Neural progenitor cell (in vitro differentiated cells): ENCODE measurements around the gene UBN1. TPM values are rescaled to one million over a fixed set of nuclear protein-coding genes. Genes with fewer than 3 reads are reported as not detected.

Source experiments
- DNase-seq: peaks from one replicate; pipeline ENCODE4 v3.0.0-alpha.2; 2016; ENCODE audit warnings: low spot score
- H2AFZ ChIP-seq: fragments of 200-600 bp; sonication (generic); replicated peaks from 2 replicates; pipeline ENCODE4 v1.6.1; 2016; ENCODE audit warnings: antibody characterized with exemption
- H3F3A ChIP-seq: fragments of 200-600 bp; sonication (generic); 2 replicates; pipeline ENCODE4 v1.6.1; 2016; ENCODE audit warnings: antibody characterized with exemption, low read depth
- H3K27ac ChIP-seq: fragments of 200-600 bp; sonication (generic); 2 replicates; pipeline ENCODE4 v1.5.1; 2016; ENCODE audit warnings: mild to moderate bottlenecking
- H3K27me3 ChIP-seq: fragments of 200-600 bp; sonication (generic); 2 replicates; pipeline ENCODE4 v1.6.1; 2016; ENCODE audit warnings: mild to moderate bottlenecking, moderate library complexity
- H3K36me3 ChIP-seq: fragments of 200-600 bp; sonication (generic); 2 replicates; pipeline ENCODE4 v1.5.1; 2016
- H3K4me1 ChIP-seq: fragments of 200-600 bp; sonication (generic); 2 replicates; pipeline ENCODE4 v1.6.1; 2016; ENCODE audit warnings: mixed run types
- H3K4me2 ChIP-seq: fragments of 200-600 bp; sonication (generic); 2 replicates; pipeline ENCODE4 v1.6.1; 2016
- H3K4me3 ChIP-seq: fragments of 200-600 bp; sonication (generic); 2 replicates; pipeline ENCODE4 v1.5.1; 2016
- H3K79me2 ChIP-seq: fragments of 200-600 bp; sonication (generic); 2 replicates; pipeline ENCODE4 v1.6.1; 2016; ENCODE audit warnings: low read depth
- H3K9ac ChIP-seq: fragments of 200-600 bp; sonication (generic); 2 replicates; pipeline ENCODE4 v1.6.1; 2016
- H3K9me3 ChIP-seq: fragments of 200-600 bp; sonication (generic); 2 replicates; pipeline ENCODE4 v1.5.1; 2016; ENCODE audit warnings: low read depth
- H4K20me1 ChIP-seq: fragments of 200-600 bp; sonication (generic); 2 replicates; pipeline ENCODE4 v1.6.1; 2016; ENCODE audit warnings: low read depth
- H3K27ac Mint-ChIP-seq: 3 replicates; pipeline ENCODE4 v1.8.0; 2021; ENCODE audit warnings: mixed read lengths
- H3K27me3 Mint-ChIP-seq: 2 replicates; pipeline ENCODE4 v1.8.0; 2022; ENCODE audit warnings: low read depth, mild to moderate bottlenecking, inconsistent platforms, moderate library complexity, mixed read lengths; ENCODE audit not compliant: insufficient read depth
- H3K36me3 Mint-ChIP-seq: 3 replicates; pipeline ENCODE4 v1.8.0; 2021; ENCODE audit warnings: mixed read lengths
- H3K4me1 Mint-ChIP-seq: 3 replicates; pipeline ENCODE4 v1.8.0; 2021; ENCODE audit warnings: mixed read lengths
- H3K4me3 Mint-ChIP-seq: 3 replicates; pipeline ENCODE4 v1.8.0; 2021; ENCODE audit warnings: mild to moderate bottlenecking, moderate library complexity, mixed read lengths
- H3K9me3 Mint-ChIP-seq: 3 replicates; pipeline ENCODE4 v1.8.0; 2020; ENCODE audit warnings: mixed read lengths
- EZH2 ChIP-seq: fragments of 200-600 bp; sonication (generic); IDR thresholded peaks from 2 replicates; pipeline ENCODE4 v1.6.1; 2017; ENCODE audit warnings: antibody characterized with exemption, mild to moderate bottlenecking, moderate library complexity
- EZH2phosphoT487 ChIP-seq: fragments of 200-600 bp; sonication (generic); IDR thresholded peaks from 2 replicates; pipeline ENCODE4 v1.6.1; 2017; ENCODE audit warnings: antibody characterized with exemption
- total RNA-seq: library from RNA; depleted of rRNA; stranded (reverse); fragments of >200 nt; gene quantifications from 2 replicates; pipeline ENCODE4 v1.2.3, GENCODE V29; 2015; ENCODE audit warnings: low replicate concordance
- TF ChIP-seq, protein P1 (sequence below): fragments of 200-600 bp; sonication (generic); IDR thresholded peaks from 2 replicates; pipeline ENCODE4 v1.5.1; 2017; ENCODE audit warnings: antibody characterized with exemption, mild to moderate bottlenecking

Gene UBN1
- total RNA-seq, 1 donor from 2014 or later = 28.4 TPM

DNA sequence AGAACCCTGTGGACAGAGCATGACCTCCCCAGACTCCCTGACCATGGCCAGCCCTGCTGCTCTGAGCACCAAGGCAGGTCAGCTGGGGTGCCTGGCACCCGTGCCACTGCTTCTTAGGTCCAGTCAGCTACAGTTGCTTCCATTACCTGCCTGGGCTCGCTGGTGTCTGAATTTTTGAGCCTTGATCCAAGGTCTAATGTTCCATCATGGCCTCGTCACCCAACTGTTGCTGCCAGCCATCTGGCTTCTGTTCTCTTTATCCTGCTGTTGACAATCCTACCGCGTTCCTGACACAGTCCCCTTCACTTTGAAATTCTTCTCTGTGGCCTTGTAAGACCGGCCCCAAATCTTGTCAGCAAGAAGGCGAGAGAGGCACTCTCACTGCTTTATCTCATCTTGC is 16.9 kb upstream of the UBN1 start:
- Histone ChIP-seq H3F3A (peaks cover under 1% of the 10 kb centered on the region), H3K36me3 (peaks cover 10% of the 10 kb centered on the region), H3K9ac (no peak overlapping the region), H3K4me2 (no peak overlapping the region), H2AFZ (no peak overlapping the region), H3K79me2 (no peaks in the 10 kb centered on the region), H3K9me3 (no peaks in the 10 kb centered on the region), H4K20me1 (peaks cover 2% of the 10 kb centered on the region), H3K27ac (no peak overlapping the region), H3K4me1 (peaks cover under 1% of the 10 kb centered on the region), H3K4me3 (no peak overlapping the region), H3K27me3 (no peaks in the 10 kb centered on the region)
- Mint-ChIP-seq H3K27ac (no peak overlapping the region), H3K36me3 (peaks cover 23% of the 10 kb centered on the region), H3K9me3 (no peaks in the 10 kb centered on the region), H3K4me3 (no peak overlapping the region), H3K4me1 (no peaks in the 10 kb centered on the region), H3K27me3 (no peaks in the 10 kb centered on the region)
- TF ChIP-seq EZH2phosphoT487 (no peak), EZH2 (no peak)
- TF ChIP-seq, protein P1, sequence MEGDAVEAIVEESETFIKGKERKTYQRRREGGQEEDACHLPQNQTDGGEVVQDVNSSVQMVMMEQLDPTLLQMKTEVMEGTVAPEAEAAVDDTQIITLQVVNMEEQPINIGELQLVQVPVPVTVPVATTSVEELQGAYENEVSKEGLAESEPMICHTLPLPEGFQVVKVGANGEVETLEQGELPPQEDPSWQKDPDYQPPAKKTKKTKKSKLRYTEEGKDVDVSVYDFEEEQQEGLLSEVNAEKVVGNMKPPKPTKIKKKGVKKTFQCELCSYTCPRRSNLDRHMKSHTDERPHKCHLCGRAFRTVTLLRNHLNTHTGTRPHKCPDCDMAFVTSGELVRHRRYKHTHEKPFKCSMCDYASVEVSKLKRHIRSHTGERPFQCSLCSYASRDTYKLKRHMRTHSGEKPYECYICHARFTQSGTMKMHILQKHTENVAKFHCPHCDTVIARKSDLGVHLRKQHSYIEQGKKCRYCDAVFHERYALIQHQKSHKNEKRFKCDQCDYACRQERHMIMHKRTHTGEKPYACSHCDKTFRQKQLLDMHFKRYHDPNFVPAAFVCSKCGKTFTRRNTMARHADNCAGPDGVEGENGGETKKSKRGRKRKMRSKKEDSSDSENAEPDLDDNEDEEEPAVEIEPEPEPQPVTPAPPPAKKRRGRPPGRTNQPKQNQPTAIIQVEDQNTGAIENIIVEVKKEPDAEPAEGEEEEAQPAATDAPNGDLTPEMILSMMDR = no peak
- no peak for DNase-seq

DNA sequence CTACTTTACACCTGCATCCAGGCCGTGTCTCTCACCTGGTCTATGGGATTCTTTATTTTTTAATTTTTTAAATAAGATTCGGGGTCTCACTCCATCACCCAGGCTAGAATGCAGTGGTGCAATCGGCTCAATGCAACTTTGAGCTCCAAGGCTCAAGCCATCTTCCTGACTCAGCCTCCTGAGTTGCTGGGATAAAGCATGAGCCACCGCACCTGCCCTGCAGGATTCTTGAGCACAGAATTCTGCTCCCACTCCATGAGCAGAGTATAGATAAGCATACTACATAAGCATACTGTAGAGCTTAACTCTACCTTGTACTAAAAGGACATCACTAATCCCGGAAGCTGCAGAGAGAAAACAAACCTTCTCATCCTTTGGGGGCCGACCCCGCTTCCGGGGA is 15.7 kb upstream of the UBN1 start:
- Histone ChIP-seq H2AFZ (no peak overlapping the region), H3F3A (no peaks in the 10 kb centered on the region), H3K36me3 (peaks cover 10% of the 10 kb centered on the region), H3K79me2 (no peaks in the 10 kb centered on the region), H3K4me3 (no peak overlapping the region), H3K9ac (no peak overlapping the region), H4K20me1 (no peaks in the 10 kb centered on the region), H3K4me2 (no peak overlapping the region), H3K9me3 (no peaks in the 10 kb centered on the region), H3K27ac (no peak overlapping the region), H3K4me1 (no peaks in the 10 kb centered on the region), H3K27me3 (no peaks in the 10 kb centered on the region)
- no peak for TF ChIP-seq EZH2phosphoT487
- Mint-ChIP-seq H3K9me3 (no peaks in the 10 kb centered on the region), H3K4me1 (no peaks in the 10 kb centered on the region), H3K27me3 (no peaks in the 10 kb centered on the region), H3K4me3 (no peak overlapping the region), H3K27ac (no peak overlapping the region), H3K36me3 (peaks cover 25% of the 10 kb centered on the region)
- no peak for DNase-seq

GRCh38 chr16:4832698-4833343 is 14.5 kb upstream of the UBN1 start:
- H3K9me3 Mint-ChIP-seq = no peaks in the 10 kb centered on the region
- H3K4me3 ChIP-seq = no peak overlapping the region
- no peaks in the 10 kb centered on the region for H3F3A ChIP-seq
- DNase-seq = no peak
- H3K79me2 ChIP-seq = no peaks in the 10 kb centered on the region
- no peak overlapping the region for H3K9ac ChIP-seq
- H3K4me3 Mint-ChIP-seq = no peak overlapping the region
- TF ChIP-seq EZH2phosphoT487 (no peak), EZH2 (no peak)
- TF ChIP-seq, protein P1 = no peak
- no peak overlapping the region for H3K27ac Mint-ChIP-seq
- no peaks in the 10 kb centered on the region for H3K9me3 ChIP-seq
- H3K27me3 ChIP-seq = no peaks in the 10 kb centered on the region
- H3K36me3 ChIP-seq = peaks cover 10% of the 10 kb centered on the region
- H3K36me3 Mint-ChIP-seq = peaks cover 25% of the 10 kb centered on the region
- H4K20me1 ChIP-seq = no peaks in the 10 kb centered on the region
- no peaks in the 10 kb centered on the region for H3K4me1 ChIP-seq
- H3K4me1 Mint-ChIP-seq = no peaks in the 10 kb centered on the region
- no peak overlapping the region for H3K27ac ChIP-seq
- no peaks in the 10 kb centered on the region for H3K27me3 Mint-ChIP-seq
- H2AFZ ChIP-seq = no peak overlapping the region
- H3K4me2 ChIP-seq = no peak overlapping the region

DNA sequence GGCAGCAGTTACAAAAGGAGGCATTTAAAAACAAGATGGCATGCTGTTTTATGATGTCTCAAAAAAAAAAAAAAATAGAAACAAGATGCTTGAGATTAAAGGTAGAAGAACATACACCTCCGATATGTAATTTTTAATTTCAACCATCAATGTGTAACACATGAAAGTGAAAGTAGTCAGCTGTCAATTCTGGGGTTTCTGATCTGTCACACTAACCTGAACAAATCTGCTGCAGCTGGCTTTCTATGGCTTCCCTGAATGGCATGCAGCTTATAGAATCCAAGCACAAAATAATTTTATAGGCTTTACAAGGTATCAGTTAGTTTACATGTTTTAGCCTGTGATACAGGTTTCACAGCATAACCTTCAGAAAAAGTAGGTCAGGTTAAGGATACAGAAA is 13.7 kb upstream of the UBN1 start:
- Mint-ChIP-seq H3K4me3 (no peak overlapping the region), H3K27ac (no peak overlapping the region), H3K27me3 (no peaks in the 10 kb centered on the region), H3K36me3 (peaks cover 23% of the 10 kb centered on the region), H3K4me1 (no peaks in the 10 kb centered on the region), H3K9me3 (no peaks in the 10 kb centered on the region)
- TF ChIP-seq EZH2phosphoT487 (no peak), EZH2 (no peak)
- TF ChIP-seq, protein P1 = no peak
- Histone ChIP-seq H2AFZ (no peak overlapping the region), H3K27ac (no peak overlapping the region), H3F3A (no peaks in the 10 kb centered on the region), H4K20me1 (no peaks in the 10 kb centered on the region), H3K9ac (no peak overlapping the region), H3K4me3 (no peak overlapping the region), H3K79me2 (no peaks in the 10 kb centered on the region), H3K36me3 (peaks cover 10% of the 10 kb centered on the region), H3K4me2 (no peak overlapping the region), H3K4me1 (no peaks in the 10 kb centered on the region), H3K27me3 (no peaks in the 10 kb centered on the region), H3K9me3 (no peaks in the 10 kb centered on the region)
- DNase-seq = no peak
